ENCODE data around the gene TRIM7.

TRIM7 gene

GRCh38 chr5:181168595-181169118 is 36.3 kb downstream of the TRIM7 start:
- Mint-ChIP-seq H3K9me3 (peaks cover 10% of the 10 kb centered on the region), H3K36me3 (ENCODE audit: low read depth) (no peaks in the 10 kb centered on the region), H3K4me3 (peak overlapping the region; percentile 80), H3K27ac (no peak overlapping the region), H3K4me1 (peaks cover 39% of the 10 kb centered on the region), H3K27me3 (ENCODE audit: low read depth, poor library complexity) (peaks cover 100% of the 10 kb centered on the region)
- no peak for TF ChIP-seq CTCF (IDR thresholded peaks at IDR 0.05)
- no peak for DNase-seq

- peak overlapping the region; percentile 80 for H3K4me3 Mint-ChIP-seq
- peak; percentile 85 for DNase-seq
- no peak overlapping the region for H3K27ac Mint-ChIP-seq
- H3K4me1 Mint-ChIP-seq = peaks cover 37% of the 10 kb centered on the region
- H3K36me3 Mint-ChIP-seq (ENCODE audit: low read depth) = no peaks in the 10 kb centered on the region
- H3K27me3 Mint-ChIP-seq (ENCODE audit: low read depth, poor library complexity) = peaks cover 100% of the 10 kb centered on the region
- TF ChIP-seq CTCF (IDR thresholded peaks at IDR 0.05) = peak; percentile 67
- H3K9me3 Mint-ChIP-seq = peaks cover 10% of the 10 kb centered on the region
Measured at GRCh38 chr5:181167814-181168488, 37.0 kb downstream of the TRIM7 start.

GRCh38 chr5:181166812-181167733 is 37.9 kb downstream of the TRIM7 start:
- Mint-ChIP-seq H3K9me3 (peaks cover 10% of the 10 kb centered on the region), H3K27ac (no peak overlapping the region), H3K27me3 (ENCODE audit: low read depth, poor library complexity) (peaks cover 94% of the 10 kb centered on the region), H3K36me3 (ENCODE audit: low read depth) (no peaks in the 10 kb centered on the region), H3K4me1 (peaks cover 35% of the 10 kb centered on the region), H3K4me3 (no peak overlapping the region)
- no peak for DNase-seq
- TF ChIP-seq CTCF (IDR thresholded peaks at IDR 0.05) = no peak

DNA sequence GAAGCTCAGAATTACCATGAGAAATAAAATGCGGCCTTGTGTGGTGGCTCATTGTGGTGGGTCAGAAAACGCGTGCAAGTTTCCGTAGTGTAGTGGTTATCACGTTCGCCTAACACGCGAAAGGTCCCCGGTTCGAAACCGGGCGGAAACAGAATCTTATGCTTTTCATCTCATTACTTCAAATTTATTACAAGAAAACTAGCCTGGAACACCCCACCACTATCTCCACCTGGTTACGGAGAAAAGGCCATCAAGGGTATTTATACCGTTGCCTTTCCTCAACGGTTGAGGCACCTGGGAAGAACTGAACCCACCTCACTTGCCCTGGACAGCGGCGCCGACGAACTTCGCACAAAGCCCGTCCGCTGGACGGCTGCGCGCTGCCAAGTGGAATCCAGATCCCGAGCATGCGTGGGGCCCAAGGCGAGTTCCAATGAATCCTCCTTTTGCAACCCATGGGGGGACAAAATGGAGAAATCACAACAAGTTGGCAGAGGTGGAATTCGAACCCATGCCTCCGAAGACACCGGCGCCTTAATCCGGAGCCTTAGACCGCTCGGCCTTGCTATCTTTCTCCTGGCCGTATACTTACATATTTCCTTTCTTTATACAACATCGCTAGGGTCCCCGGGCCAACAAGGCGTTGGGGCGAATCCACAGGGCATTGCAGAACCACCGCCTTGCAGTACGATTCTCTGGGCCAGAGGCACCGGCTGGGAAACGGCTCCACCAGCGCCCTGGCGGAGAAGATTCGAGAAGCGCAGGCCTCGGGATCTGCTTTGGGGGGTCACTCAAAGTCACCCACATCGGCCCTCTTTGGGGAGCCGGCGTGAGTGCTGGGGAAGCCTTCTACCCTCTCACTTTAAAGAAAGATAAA is 40.7 kb downstream of the TRIM7 start:
- peaks cover 74% of the 10 kb centered on the region for H3K27me3 Mint-ChIP-seq (ENCODE audit: low read depth, poor library complexity)
- peak; percentile 51 for DNase-seq

More for the DNA sequence above, 40.7 kb downstream of the TRIM7 start:
- no peak overlapping the region for H3K27ac Mint-ChIP-seq
- H3K9me3 Mint-ChIP-seq = peaks cover 10% of the 10 kb centered on the region
- H3K4me3 Mint-ChIP-seq = peak overlapping the region; percentile 88
- peaks cover 28% of the 10 kb centered on the region for H3K4me1 Mint-ChIP-seq
- H3K36me3 Mint-ChIP-seq (ENCODE audit: low read depth) = no peaks in the 10 kb centered on the region
- TF ChIP-seq CTCF (IDR thresholded peaks at IDR 0.05) = no peak

Data from nephron progenitor cell (in vitro differentiated cells).